ENCODE data around the gene CCDC154.

The CCDC154 gene

GRCh38 chr16:1459967-1460366 lies 15.6 kb upstream of the CCDC154 start:
- DNase-seq (ENCODE audit: low read depth) = no peak
- H3K4me3 ChIP-seq (ENCODE audit: control insufficient read depth, low read depth, low read length) = no peak overlapping the region
- TF ChIP-seq CTCF (IDR thresholded peaks at IDR 0.05; ENCODE audit: control insufficient read depth, insufficient read depth, low read depth, low read length, missing control alignments) = no peak

- no peak overlapping the region for H3K4me3 ChIP-seq (ENCODE audit: control insufficient read depth, low read depth, low read length)
- no peak for DNase-seq (ENCODE audit: low read depth)
- TF ChIP-seq CTCF (IDR thresholded peaks at IDR 0.05; ENCODE audit: control insufficient read depth, insufficient read depth, low read depth, low read length, missing control alignments) = no peak
These were observed 14.6 kb upstream of the CCDC154 start for GRCh38 chr16:1458977-1459341.

- H3K4me3 ChIP-seq (ENCODE audit: control insufficient read depth, low read depth, low read length) = no peak overlapping the region
- TF ChIP-seq CTCF (IDR thresholded peaks at IDR 0.05; ENCODE audit: control insufficient read depth, insufficient read depth, low read depth, low read length, missing control alignments) = no peak
- no peak for DNase-seq (ENCODE audit: low read depth)
These were observed 14.1 kb upstream of the CCDC154 start for GRCh38 chr16:1458336-1458976.

DNA sequence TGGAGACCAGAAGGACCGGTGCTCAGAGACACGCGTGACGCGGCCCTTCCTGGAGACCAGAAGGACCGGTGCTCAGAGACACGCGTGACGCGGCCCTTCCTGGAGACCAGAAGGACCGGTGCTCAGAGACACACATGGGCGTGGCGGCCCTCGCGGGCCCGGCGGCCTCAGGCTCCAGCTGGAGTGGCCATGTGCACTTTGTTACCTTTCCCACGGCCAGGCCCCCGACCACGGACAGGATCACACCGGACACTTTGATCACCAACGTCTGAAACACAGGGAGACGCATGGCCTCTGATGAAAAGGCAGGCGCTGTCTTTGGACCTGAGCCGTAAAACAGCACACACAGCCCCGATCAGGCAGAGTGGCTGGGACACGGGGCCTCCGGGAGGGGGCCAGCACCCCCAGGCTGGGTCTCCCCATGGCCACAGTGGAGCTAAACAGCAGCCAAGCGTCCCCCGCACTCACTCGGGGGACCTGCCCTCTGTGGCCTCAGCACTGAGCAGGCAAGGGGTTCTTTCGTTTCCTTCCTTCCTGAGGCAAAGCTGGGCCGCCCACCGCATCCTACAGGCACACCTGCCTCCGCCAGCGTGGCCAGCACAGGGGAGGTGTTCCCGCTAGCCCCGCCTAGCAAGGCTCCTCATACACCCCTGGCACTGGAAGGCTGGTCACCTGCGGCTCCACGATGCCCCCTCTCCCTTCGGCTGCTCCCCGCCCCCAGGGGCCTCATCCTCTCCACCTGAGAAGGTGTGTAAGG lies 13.3 kb upstream of the CCDC154 start:
- DNase-seq (ENCODE audit: low read depth) = no peak
- no peak overlapping the region for H3K4me3 ChIP-seq (ENCODE audit: control insufficient read depth, low read depth, low read length)
- TF ChIP-seq CTCF (IDR thresholded peaks at IDR 0.05; ENCODE audit: control insufficient read depth, insufficient read depth, low read depth, low read length, missing control alignments) = no peak

DNA sequence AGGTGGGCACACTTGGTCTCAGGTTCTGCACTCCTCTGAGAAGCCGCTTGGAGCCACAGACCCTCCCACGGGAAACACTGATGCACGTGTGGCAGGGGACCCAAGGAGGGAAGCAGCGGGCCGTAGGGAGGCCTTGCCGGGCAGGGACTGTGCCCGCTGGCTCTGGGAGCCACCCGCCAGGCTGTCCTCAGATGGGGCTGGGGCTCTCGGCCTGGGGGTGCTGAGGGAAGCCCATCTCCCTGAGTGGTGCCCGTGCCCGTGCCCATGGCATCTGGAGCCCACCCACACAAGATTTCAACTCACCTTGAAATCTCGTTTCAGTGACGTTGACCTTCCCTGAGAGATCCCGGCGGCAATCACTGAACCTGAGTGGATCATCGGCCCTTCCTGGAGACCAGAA lies 12.6 kb upstream of the CCDC154 start:
- TF ChIP-seq CTCF (IDR thresholded peaks at IDR 0.05; ENCODE audit: control insufficient read depth, insufficient read depth, low read depth, low read length, missing control alignments) = no peak
- no peak for DNase-seq (ENCODE audit: low read depth)

GRCh38 chr16:1455190-1456171 lies 11.1 kb upstream of the CCDC154 start:
- no peak overlapping the region for H3K4me3 ChIP-seq (ENCODE audit: control insufficient read depth, low read depth, low read length)
- no peak for DNase-seq (ENCODE audit: low read depth)
- TF ChIP-seq CTCF (IDR thresholded peaks at IDR 0.05; ENCODE audit: control insufficient read depth, insufficient read depth, low read depth, low read length, missing control alignments) = no peak

More for the DNA sequence above, 12.6 kb upstream of the CCDC154 start:
- H3K4me3 ChIP-seq (ENCODE audit: control insufficient read depth, low read depth, low read length) = no peak overlapping the region
